Activated CD8-positive, alpha-beta memory T cell treated with anti-CD3 and anti-CD28 coated beads, Interleukin-2, amount 50 U/mL, for 48 hours (primary cell): ENCODE measurements around the gene CIB2.

Experiments used
- DNase-seq: peaks from one replicate; pipeline ENCODE4 v3.0.0-alpha.2; 2020

Gene CIB2

DNA sequence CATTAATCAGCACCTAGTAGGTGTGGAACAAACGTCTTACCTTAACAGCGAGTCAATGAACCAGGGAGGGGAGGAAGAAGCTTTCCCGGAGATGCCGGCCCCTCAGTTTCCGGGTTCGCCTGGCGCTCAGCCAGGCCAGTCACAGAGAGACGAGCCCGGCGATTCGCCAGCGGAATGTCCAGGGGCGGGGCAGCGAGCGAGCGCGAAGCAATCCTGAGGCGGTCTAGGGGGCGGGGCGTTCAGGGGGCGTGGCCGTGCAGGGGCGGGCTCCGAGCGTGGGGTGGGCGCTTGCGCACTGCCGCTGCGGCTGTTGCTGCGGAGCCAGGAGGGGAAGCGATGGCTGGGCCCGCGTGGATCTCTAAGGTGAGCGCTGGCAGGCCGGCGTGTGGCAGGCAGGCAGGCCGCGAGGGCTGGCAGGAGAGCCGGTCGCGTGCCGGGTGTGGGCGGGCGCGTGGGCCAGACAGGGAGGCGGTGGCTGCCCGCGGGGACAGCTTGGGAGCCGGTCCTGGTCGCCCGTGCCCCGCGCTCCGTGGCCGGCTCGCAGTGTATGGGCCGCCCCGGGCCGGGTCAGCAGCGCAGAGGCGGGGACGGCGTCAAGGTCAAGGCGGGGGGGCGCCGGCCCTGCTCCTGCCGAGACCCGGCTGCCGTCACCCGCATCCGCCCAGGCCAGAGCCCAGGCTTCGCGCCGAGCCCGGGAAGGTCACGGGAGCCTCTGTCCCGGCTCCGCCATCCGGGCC is 18.0 kb upstream of the CIB2 start, which contains the start of gene IDH3A:
Gene IDH3A (plus strand): TSS at position 295 of the 737 bp plus-strand sequence. CDS start 42 bp downstream, at position 337.
- DNase-seq, result peak; percentile 100

DNA sequence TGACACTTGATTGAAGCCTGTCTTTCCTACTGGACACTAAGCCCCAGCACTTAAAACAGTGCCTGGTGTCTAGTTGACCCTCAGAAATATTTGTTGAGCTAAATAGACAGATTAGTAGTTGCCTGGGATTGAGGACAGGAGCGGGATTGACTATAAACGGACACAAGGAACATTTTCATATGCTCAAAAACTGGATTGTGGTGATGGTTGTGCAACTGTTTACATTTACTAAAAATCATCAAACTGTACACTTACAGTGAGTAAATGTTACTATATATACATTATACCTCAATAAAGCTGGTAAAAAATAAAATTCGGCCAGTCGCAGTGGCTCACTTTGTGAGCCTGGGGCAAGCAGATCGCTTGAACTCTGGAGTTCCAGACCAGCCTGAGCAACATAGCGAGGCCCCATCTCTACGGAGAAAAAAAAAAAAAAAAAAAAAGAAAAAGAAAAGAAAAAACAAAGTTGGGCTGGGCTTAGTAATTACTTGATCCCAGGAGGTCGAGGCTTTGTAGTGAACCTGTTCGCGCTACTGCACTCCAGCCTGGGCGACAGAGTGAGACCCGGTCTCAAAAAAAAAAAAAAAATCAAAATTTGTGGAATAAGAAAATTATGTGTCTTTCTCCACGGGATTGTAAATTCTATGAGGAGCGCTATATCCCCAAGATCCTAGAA is 17.3 kb upstream of the CIB2 start:
- no peak for DNase-seq

DNA sequence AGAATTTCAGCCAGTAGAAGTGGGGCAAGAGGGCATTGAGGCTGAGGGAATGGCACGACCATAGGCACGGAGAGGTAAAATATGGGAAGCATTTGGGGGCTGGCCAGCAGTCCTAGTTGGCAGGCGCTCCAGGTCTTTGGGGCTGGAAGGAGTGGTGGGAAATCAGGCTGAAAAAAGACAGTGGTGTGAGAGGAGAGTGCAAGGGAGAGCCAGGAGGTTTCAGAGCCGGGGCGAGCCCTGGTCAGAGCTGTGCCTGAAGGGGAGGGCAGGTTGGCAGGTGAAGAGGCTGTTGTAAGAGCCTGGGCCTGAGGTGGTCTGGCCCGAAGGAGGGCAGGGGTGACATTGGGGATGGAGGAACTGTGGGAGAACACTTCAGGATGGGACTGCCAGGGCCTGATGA is 16.3 kb upstream of the CIB2 start:
- no peak for DNase-seq

DNA sequence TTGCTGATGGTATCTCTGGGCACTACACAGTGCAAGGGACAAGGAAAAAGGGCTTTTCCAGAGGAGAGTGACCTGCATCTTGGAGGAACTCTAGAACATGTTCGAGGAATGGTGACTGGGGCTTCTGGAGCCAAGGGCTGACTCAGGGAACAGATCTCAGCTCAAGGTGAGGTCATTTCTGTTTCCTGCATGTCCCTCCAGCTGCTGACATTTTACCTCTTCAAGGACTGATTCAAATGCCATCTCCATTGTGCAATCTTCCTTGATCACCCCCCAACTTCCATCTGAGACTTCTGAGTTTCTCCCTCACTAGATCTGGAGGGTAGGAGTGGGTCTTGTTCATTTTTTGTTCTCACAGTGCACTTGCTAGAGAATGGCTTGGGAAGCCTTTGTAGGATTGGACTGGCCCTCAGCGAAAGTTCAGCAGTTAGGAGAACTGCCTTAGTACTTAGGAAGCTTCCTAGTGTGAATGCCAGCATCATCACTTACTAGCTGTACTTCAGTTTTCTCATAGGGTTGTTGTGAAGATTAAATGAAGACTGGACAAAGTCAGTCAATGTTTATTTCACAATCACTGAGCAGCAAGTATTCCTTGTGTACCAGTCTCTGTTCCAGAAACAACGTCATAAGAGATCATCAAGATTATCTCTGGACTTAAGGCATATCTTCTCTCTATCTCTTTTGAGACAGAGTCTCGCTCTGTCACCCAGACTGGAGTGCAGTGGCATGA is 15.3 kb upstream of the CIB2 start:
- DNase-seq, result no peak

DNA sequence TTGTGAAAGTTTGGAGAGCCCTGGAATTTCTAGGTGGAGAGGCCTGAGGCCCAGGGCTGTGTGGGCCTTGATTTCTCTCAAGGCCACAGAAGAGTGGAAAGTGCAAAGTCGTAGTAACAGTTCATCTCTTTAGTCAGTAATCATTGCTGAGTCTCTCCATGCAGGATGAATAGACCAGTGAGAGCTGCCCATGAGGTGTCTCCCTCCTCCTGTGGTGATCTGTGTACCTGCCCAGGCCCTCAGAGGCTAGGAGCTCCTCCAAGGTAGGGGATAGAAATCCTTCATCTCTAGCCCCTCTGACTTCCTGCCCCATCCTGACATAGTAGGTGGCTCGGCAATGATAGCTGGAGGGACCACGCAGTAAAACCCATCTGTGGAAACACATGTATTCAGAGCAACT is 11.1 kb upstream of the CIB2 start:
- no peak for DNase-seq

DNA sequence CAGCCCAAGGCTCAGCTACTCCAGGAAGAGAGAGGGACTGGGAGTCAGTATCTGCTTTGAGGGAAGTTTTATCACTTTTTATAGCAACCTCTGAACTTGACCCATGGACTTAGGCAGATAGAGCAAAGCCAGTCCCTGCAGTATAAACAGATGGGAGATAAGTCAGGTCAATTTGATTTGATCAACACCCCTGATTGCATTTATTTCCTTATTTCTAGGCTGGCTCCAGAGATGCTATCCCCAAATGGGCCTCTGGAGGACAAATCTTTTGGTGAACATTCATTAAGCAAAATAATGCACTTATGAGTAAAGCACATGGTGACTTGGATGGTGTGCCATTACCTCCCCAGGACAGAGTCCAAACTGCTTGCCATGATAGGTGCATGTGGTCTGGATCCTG is 9.0 kb upstream of the CIB2 start:
- no peak for DNase-seq

DNA sequence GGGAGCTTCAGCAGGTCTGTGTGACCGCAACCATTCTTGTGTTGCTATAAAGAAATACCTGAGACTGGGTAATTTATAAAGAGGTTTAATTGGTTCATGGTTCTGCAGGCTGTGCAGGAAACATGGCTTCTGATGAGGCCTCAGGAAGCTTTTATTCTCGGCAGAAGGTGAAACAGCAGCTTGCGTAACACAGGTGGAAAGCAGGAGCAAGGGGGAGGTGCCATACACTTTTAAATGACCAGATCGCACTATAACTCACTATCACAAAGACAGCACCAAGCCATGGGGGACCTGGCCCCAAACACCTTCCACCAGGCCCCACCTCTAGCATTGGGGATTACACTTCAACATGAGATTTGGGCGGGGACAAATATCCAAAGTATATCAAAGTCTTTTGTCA is 8.3 kb upstream of the CIB2 start:
- peak; percentile 20 for DNase-seq

DNA sequence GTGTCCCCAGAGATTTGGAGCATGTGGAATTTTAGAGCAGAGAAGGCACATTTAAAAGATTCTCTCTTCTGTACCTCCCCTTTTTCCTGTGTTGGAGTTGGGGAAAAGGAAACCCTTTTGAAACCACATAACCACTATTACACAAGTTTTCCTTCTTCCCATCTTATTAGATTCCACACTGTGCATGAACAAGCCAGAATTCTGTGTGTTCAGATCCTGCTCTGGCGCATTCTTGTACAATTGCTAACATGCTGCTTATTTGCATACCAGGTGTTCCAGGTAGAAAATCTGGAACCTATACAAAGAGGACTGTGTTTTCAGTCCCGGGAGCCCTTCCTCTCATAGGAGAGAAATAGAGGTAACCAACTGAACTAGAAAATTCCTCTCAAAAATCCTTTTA is 2.6 kb upstream of the CIB2 start:
- no peak for DNase-seq

DNA sequence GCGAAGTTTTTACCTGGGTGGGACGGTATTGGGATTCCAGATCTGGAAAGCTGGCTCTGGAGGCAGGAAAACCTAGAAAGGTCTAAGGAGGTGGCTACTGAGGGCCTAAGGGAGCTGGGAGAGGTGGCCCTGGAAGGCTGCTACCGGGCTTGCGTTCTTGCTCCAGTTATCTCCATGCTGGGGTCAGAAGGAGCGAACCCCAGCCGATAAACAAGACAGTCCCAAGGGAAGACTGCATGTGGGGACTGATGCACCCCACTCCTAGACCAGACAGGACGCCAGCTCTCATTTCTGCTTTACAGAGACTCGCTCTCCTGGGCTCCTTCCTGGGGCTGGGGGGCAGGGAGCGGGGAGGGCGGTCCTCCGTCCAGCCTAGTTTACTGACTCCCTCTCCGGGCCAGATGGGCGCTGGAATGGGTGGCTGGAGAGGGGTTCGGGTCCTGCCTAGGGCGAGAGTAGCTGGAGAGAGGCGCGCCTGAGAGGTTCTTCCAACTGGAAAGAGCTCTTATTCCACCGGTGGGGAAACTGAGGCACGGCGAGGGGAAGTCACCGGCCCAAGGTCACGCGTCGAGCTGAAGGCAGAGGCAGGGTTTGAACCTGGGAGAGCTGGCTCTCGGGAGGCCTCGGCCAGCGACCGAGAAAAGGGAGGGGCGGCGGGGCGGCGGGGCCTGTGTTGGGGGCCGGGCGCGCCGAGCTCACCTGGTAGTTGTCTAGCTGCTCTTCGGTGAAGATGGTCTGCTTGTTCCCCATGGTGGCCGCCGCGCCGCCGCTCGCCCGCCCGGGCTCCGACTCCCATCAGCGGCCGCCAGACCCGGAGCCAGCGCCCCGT is 565 bp downstream of the CIB2 start:
- DNase-seq, result no peak

DNA sequence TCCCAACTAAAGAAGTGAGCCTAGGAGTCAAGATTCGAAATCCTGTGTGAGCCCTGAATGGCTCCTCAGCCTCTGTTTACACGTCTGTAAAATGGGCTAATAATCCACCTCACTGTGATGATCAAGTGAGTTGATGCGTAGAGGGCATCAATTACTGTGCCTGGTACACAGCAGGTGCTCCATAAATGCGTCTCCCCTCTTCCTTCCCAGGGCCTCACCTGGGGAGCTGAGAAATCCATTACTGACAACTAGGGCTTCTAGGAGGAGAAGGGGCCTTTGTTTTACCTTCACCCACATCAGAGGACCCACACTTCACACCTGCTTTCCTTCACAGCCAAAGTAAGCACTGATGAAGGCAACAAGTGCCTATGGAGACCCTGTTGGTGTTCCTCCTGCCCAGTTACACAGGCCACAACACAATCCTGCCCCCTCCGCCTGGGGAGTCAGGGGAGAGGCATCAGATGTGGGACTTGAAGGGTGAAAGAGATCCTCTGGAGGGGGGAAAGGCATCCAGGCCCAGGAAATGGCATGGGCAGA is 1.4 kb downstream of the CIB2 start:
- DNase-seq, result no peak

DNA sequence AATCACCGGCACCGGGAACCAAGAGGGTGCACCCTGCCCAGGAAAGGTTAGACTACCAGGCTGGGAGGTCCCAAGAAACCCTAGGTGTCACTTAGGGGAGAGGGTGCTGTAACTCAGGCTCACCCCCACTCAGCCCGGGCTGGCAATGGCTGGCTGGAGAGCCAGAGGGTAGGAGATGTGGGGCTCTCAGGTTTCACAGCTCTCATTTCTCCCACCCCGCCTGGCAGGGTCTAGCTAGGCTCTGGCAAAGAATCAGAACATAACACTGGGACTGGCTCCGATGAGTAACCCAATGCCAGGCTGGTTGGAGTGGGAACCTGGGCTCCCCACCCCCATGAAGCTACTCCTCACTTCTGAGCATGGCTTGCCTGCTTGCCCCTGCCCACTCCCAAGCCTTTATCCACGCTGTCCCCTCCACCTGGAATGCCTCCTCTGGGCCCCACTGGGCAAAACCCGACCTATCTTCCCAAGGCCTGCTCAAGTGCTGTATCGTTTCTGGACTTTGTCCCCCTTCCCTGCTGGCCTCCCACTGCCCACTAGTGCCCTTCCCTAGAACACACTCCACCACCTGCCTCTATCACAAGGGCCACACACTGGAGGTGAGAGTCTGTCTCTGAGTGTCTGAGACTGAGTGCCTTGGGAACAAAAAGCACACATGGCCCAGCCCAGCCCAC is 2.0 kb downstream of the CIB2 start:
- no peak for DNase-seq

DNA sequence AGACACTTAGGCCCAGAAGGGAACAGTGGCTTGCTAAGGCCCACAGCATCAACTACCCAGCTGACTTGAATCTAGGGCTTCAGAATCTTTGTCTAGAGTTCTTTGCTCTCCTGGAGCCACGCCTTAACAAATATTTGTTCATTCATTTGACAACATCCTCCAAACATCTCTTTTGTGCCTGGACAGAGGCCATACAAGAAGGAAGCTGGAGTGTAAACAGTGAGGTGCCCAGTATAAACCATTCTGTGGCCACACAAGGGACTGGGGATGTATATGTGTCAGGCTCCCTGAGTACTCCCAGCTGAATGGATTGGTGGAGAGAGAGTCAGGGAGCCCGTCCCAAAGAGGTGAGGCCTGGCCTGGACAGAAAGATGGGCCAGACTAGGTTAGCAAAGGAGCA is 3.4 kb downstream of the CIB2 start:
- no peak for DNase-seq

DNA sequence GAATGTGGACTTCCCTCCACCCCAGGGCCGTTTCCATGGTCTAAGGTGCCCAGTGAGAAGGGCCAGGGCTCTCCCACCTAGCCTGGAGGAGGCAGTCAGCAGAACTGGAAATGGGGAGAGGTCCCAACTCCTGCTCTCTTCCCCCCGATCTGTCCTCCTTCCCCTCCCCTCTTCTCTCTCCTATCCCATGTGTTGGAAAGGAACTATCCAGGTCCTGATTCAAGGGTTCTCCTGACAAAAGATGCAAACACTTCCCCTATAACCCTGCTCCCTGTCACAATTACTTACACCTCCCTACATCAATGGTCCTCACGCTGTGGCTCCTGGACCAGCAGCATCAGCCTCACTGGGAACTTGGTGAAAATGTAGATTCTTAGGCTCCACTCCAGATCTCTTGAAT is 6.0 kb downstream of the CIB2 start:
- no peak for DNase-seq

DNA sequence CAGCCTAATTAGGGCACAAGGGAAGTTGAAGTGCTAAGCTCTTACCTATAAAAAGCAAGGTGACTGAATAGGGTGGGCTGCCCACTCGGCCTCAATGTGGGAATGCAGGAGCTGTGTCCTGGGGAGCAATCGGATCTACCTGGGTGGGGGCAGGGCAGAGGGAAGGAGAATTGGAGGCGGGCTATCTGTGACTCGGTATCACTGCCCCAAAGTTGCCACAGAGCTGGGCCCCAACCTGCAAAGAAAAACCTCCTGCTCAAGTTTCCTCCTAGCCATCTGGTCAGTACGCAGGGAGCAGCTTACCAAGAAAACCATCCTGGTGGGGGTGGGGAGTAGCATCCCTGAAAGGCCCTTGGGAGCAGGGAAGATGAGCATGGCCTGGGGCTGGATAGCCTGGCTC is 10.7 kb downstream of the CIB2 start:
- no peak for DNase-seq

DNA sequence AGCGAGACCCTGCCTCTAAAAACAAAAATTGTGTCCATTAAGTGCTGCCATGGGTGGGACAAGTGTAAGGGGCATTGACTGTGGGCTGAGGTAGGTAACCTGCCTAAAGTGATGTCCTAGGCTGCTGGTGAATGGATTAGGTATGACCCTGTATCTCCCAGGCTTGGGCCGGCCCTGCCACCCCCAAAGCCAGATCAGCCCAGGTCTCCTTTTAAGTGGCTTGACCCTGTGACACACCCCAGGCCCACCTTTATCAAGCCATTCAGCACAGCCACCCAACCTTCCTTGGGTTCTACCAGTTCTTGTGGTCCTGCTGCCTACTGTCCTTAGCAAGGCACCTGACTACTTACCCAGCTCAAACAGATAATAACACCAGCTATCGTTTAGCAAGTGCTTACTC is 18.7 kb downstream of the CIB2 start:
- no peak for DNase-seq

DNA sequence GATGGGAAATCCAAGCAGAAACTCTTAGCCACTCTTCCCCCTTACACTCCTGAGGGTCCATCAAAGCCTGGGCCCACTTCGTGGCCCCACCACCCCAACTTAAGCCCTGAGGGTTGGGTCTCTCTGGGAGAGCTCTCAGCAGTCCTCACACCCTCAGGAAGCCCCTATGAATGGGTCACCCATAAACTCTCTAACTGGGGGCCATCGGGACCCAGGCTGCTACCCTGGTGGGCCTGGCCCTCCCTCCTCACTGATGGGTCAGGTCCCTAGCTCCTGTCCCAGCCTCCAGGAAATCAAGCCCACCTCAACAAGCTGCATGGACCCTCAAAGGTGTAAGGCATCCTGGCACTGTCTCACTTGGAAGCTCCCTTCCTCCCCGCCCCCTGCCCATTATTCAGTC is 19.5 kb downstream of the CIB2 start:
- DNase-seq, result no peak

DNA sequence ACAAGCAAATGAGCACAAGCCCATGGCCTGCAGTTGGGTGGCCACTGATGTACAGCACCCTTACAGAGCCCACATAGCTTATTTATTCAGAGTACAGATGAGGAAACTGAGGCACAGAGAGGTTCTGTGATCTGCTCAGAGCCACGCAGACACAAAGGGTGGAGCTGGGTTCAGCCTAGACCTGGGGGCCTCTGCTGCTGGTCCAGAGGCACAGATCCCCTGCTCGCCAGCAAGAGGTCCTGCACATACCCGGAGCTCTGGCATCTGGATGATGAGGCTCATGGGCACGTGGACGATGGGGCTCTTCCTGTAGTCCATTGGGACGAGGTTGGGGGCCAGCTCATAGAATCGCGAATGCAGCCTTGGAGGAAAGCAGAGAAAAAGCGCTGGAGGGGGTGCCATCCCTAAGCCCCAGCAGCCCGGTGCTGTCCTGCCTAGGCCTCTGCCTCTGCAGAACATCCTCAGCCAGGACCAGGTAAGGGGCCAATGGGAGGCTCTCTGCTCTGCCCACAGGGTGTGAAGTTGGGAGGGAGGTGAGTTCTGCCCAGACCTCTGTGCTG is 20.2 kb downstream of the CIB2 start:
- no peak for DNase-seq

DNA sequence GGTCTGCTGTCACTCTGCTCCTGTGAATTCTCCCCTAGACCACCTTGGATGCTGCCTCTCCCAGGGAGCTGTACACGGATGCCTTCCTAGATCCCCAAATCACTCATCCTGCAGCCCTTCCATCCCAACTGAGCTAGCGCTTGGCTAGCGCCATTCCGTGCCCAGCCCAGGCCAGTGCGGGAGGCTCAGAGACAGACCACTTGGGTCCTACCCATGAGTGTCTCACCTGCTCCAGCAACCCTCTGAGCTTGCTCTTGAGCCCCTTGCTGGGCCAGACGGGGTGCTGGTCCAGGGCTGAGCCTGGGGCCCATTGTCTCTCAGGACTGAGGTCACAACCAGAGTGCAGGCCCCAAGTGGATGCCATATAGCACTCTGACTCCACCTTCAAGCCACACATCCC is 21.1 kb downstream of the CIB2 start:
- DNase-seq, result no peak

DNA sequence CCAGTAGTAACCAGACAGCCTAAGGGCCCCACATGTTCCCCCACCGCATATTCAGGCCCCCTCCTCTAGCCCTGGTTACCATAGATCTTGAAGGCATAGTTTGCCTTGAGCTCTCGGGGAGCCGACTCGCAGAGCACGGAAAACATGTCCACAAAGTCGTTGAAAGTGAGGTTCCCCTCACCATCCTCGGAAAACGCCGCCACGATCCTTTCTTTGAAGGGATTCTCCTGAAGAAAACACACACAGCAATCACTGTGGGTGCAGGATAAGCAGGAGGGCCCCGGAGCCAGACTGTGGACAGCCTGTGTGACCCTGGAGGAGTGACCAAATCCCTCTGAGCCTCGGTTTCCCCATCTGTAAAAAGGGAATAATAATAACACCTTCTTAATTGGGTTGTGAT is 22.1 kb downstream of the CIB2 start:
- no peak for DNase-seq

DNA sequence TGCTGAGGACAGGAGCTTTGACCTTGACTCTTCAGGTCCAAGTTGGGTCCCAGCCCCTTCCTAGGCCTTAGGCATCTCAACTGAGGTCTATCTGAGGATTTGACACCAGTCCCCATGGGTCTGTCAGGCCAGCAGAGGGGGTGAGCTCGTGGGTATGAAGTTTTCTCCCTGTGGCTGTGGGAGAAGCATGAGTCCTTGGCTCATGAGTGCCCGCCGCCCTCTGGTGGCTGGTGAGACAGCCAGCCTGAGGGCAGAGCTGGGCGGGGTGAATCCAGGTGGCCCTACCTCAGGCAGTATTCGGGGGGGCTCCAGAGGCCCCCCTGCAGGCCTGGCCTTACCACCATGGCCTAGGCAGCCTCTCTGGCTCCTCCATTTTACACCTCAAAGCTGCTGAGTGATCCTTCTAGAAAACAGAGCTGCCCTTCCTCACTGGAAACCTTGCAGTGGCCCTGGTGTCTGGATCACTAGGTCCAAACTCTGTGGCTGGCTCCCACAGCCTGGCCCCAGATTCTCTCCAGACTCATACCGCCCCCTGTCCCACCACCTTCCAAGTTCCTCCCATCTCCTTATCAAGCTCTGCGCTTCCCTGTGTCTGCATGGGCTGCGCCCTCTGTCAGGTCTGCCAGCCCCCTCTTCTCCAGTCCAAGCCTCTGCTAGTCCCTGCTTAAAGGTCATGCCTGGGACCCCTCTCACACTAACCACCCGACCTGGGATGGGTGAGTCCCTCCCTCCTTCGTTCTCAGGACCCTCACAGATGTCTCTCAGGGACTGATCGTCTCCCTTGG is 22.8 kb downstream of the CIB2 start:
- DNase-seq, result peak; percentile 88

DNA sequence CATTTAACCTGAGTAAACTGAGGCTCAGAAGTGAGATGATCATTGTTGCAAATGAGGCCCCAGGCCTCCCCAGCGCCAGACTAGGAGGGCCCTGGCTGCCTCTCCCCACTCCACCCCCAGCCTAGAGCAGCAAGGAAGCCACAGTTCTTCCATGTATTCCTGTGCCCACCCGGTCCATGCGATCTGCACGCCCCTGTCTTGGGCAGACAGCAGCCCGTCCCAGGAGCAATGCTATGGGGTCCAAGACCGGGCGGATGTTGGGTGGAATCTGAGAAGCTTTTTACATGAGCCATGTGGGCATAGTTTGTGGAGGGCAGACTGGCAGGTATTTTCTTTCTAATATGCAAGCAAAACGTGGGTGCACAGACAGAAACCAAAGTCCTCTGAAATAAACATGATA is 23.8 kb downstream of the CIB2 start:
- no peak for DNase-seq
